ENCODE results near the gene ASB13. TPM values are rescaled to one million over a fixed set of nuclear protein-coding genes. Genes with fewer than 3 reads are reported as not detected.

Gene ASB13
- total RNA-seq, 4 donors from 2014 or later: 9.9 to 27.7 (median 14.2) TPM

- intact Hi-C loops (cut with DNase I): no loop called here
- Histone ChIP-seq H3K4me1 (no peaks in the 10 kb centered on the region), H3K36me3 (no peaks in the 10 kb centered on the region), H3K4me3 (replicated peaks in 1 of 3) (no peak overlapping the region), H3K27me3 (no peaks in the 10 kb centered on the region), H3K9me3 (no peaks in the 10 kb centered on the region), H3K27ac (no peak overlapping the region)
- DNase-seq: no peak
- no peak for TF ChIP-seq CTCF (IDR thresholded peaks at IDR 0.05)
- TF ChIP-seq POLR2A (IDR thresholded peaks at IDR 0.05): no peak
- WGBS, 2 donors: 92 to 100% methylated on average over 5 to 6 of the region's 26 CpGs
Observed at GRCh38 chr10:5616046-5616445, 50.3 kb downstream of the ASB13 start.

DNA sequence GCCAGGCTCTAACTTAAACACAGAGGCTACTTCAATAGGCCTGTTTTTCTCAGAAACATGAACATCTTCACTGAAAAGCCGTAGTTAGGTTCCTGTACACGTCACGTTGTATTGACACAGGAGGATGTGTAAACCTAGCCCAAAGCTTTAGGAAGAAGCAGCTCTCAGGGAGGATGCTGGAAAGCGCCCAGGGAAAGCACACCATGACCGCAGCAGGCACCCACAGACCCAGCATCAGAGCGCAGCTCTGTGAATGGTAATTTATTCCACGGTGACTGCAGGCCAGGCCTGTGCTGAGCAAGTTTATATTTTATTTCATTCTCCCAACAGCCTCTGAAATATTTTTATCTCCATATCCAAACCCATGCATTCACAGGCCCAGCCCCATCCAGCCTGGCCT is 51.1 kb downstream of the ASB13 start:
- no peaks in the 10 kb centered on the region for H3K9me3 ChIP-seq
- WGBS, 2 donors: 75 to 94% methylated on average over 7 of the region's 7 CpGs
- no peaks in the 10 kb centered on the region for H3K27me3 ChIP-seq
- H3K4me3 ChIP-seq (replicated peaks in 1 of 3): no peak overlapping the region
- intact Hi-C loops (cut with DNase I): no loop called here
- no peaks in the 10 kb centered on the region for H3K4me1 ChIP-seq
- TF ChIP-seq CTCF (IDR thresholded peaks at IDR 0.05) (no peak), POLR2A (IDR thresholded peaks at IDR 0.05) (no peak)
- H3K36me3 ChIP-seq: no peaks in the 10 kb centered on the region
- DNase-seq: no peak
- H3K27ac ChIP-seq: no peak overlapping the region

DNA sequence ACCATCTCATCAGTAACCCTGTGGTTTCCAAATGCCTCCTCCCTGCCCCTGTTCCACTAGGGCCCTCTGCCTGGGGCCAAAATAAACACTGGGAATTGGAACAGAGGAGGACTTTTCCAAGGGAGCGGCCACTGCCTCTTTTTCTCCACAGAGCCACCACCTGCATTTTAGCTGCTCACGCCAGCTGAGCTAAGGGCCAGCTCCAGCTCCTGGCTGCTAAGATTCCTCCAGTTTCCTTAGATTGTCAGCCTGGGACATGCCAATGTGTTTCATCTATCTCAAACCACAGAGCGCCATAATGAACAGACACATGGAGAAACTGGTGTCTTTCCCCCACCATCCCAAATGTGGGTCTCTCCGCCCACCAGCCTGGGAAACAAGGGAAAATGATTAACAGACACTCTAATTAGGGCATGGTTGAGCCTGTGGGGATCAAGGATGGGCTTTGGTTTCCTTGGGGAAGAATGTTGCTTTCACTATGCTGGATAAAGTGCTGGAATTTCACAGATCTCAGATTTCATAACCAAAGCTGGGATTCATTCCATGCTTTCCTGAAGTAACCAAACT is 52.2 kb downstream of the ASB13 start:
- TF ChIP-seq CTCF (IDR thresholded peaks at IDR 0.05): no peak
- TF ChIP-seq POLR2A (IDR thresholded peaks at IDR 0.05): no peak
- Histone ChIP-seq H3K27ac (no peak overlapping the region), H3K4me3 (replicated peaks in 1 of 3) (no peak overlapping the region), H3K36me3 (no peaks in the 10 kb centered on the region), H3K4me1 (peaks cover 0 to 6% of the 10 kb centered on the region in 2 donors), H3K27me3 (no peaks in the 10 kb centered on the region), H3K9me3 (no peaks in the 10 kb centered on the region)
- 80 to 91% methylated on average over 4 of the region's 4 CpGs for WGBS, 2 donors
- no peak for DNase-seq
- intact Hi-C loops (cut with DNase I): no loop called here

DNA sequence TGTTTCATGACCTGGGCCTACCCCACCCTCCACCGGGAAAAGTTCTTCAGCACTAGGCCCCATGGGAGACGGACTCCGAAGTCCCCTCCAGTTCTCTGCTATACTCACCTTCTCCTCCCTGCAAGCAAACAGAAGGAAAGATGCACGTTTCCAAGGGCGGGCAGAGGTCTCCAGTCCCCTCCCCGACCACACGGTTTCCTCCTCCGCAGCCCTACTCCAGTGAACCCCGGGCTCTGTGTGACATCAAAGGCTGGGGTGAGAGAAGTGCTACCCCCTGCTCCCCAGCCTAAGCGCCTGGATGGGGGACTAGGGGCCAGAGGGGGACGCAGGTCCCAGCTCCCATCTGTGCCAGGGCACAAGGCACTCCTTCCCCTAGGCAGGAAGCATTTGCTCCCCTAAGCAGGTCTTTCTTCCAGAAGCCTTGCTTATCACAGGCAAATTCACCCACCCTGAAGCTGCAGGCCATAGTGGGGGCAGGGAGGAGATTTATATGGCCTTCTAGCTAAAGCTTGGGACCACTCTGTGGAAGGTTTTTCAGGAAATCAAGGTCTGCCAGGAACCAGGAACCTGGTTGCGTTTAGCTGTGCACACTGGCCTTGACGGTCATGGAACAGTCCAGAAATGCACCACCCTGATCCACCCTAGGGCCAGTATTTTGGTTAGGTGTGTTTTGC is 52.8 kb downstream of the ASB13 start:
- H3K4me3 ChIP-seq (replicated peaks in 1 of 3): no peak overlapping the region
- H3K27ac ChIP-seq: no peak overlapping the region
- DNase-seq: no peak
- peaks cover 0 to 6% of the 10 kb centered on the region in 2 donors for H3K4me1 ChIP-seq
- H3K9me3 ChIP-seq: no peaks in the 10 kb centered on the region
- intact Hi-C loops (cut with DNase I): no loop called here
- TF ChIP-seq POLR2A (IDR thresholded peaks at IDR 0.05) (no peak), CTCF (IDR thresholded peaks at IDR 0.05) (no peak)
- WGBS, 2 donors: 82 to 88% methylated on average over 13 of the region's 13 CpGs
- H3K36me3 ChIP-seq: no peaks in the 10 kb centered on the region
- no peaks in the 10 kb centered on the region for H3K27me3 ChIP-seq

DNA sequence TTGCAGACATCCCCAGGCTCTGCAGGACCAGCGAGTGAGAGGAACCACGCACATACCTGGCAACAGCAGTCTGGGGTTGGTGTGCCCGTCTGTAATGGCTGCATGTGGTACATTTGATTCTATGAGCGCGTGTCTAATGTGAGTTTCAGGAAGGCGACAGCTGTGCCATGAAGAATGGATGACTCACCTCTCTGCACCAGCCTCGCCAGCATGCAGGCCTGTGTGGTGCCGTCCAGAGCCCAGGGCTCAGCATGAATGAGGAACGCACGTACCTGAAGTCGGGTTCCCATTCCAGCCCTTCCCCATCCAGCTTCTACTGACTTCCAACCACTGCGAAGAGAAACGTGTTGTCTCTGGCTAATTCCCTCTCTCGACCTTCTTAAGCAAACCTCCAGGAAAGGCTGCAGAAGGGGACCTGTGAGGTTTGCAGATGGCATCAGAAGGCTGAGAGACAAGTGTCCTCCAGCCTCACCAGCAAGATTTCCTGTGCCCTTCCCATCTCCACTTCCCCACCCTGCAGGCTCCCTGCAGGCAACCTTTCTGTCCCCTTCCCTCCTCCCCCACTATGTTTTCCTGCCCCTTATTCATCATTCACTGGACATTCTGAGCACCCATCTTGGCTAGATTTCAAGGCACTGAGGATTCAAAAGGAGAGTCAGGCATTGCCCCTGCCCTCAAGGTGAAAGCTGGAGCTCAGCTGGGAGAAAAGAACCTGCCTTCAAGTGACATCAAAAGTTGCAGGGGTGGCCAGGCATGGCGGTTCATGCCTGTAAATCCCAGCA is 54.3 kb downstream of the ASB13 start:
- no peak for DNase-seq
- peaks cover 0 to 6% of the 10 kb centered on the region in 2 donors for H3K4me1 ChIP-seq
- H3K4me3 ChIP-seq (replicated peaks in 1 of 3): no peak overlapping the region
- no peaks in the 10 kb centered on the region for H3K27me3 ChIP-seq
- 93 to 97% methylated on average over 15 of the region's 15 CpGs for WGBS, 2 donors
- H3K9me3 ChIP-seq: no peaks in the 10 kb centered on the region
- intact Hi-C loops (cut with DNase I): no loop called here
- no peak overlapping the region for H3K27ac ChIP-seq
- H3K36me3 ChIP-seq: no peaks in the 10 kb centered on the region
- no peak for TF ChIP-seq CTCF (IDR thresholded peaks at IDR 0.05)
- TF ChIP-seq POLR2A (IDR thresholded peaks at IDR 0.05): no peak
